K562 (cell line): ENCODE data around the gene ABHD1. TPM values are rescaled to one million over a fixed set of nuclear protein-coding genes. Genes with fewer than 3 reads are reported as not detected.
"Not testable (repeated sequence)": the region's sequence is repeated elsewhere in the genome, so short reads cannot be mapped to it uniquely, and the experiment has no call there.

Source experiments
- ATAC-seq: fragments of 200-7000 bp; cut with Tn5 transposase; 3 replicates; pipeline ENCODE4 v1.9.1; 2020; ENCODE audit warnings: moderate library complexity
- BruUV-seq: library from RNA; stranded (reverse); fragments of 400-500 nt; replicated peaks from 2 replicates; lab custom pipeline; 2021; lab: Mats Ljungman, UMichigan
- CTCF ChIA-PET: fragments of 300-600 bp; formaldehyde crosslinking; extraction: SDS; loops from one replicate; lab custom pipeline; 2021; ENCODE audit warnings: low intra/inter-chr PET ratio; lab: Yijun Ruan, JAX
- POLR2A ChIA-PET: fragments of 300-600, 350-650 bp; sonication (Branson Sonifier 250); formaldehyde crosslinking; extraction: SDS; loops from one replicate; lab custom pipeline; 2021; ENCODE audit warnings: antibody characterized with exemption, inconsistent platforms; lab: Yijun Ruan, JAX
- DNase-seq, 4 experiments: peaks; one replicate each; pipeline versions ENCODE4 v3.0.0 to v3.0.0-alpha.2; 2011 to 2018; ENCODE audit warnings: low spot score in 3 of 4, mixed read lengths in 3 of 4; ENCODE audit errors: extremely low read depth in 1 of 4
- FAIRE-seq: peaks from 2 replicates; lab custom pipeline; 2011; peaks lifted over from hg19 to GRCh38; lab: Jason Lieb, UNC
- H2AFZ ChIP-seq: 2 replicates; pipeline ENCODE4 v1.6.0; 2011; ENCODE audit warnings: low read depth, low read length, control low read depth, inconsistent platforms
- H3K27ac ChIP-seq: fragments of 200-600 bp; 3 replicates; pipeline ENCODE4 v1.8.0; 2011; ENCODE audit warnings: low read depth, mild to moderate bottlenecking, control low read depth, inconsistent platforms, low read length, moderate library complexity, mixed read lengths; ENCODE audit errors: extremely low read depth
- H3K27me3 ChIP-seq, 2 experiments: fragments of 300-600 bp in 1 of 2; 2 replicates in 1 of 2; 3 replicates in 1 of 2; pipeline versions ENCODE4 v1.6.0 to v1.8.0; 2011; ENCODE audit warnings: inconsistent platforms in 2 of 2, low read length in 2 of 2, mild to moderate bottlenecking in 1 of 2, mixed read lengths in 1 of 2, moderate library complexity in 1 of 2; ENCODE audit not compliant: control insufficient read depth in 2 of 2, insufficient read depth in 2 of 2
- H3K36me3 ChIP-seq: fragments of 300-600 bp; 3 replicates; pipeline ENCODE4 v1.8.0; 2011; ENCODE audit warnings: mild to moderate bottlenecking, low read length, inconsistent platforms; ENCODE audit not compliant: control insufficient read depth, insufficient read depth
- H3K4me1 ChIP-seq, 2 experiments: fragments of 200-600 bp in 1 of 2; replicated peaks in 1 of 2; 2 replicates in 1 of 2; 3 replicates in 1 of 2; pipeline versions ENCODE4 v1.5.1 to v1.8.0; 2011; ENCODE audit warnings: inconsistent platforms in 2 of 2, low read length in 2 of 2, mild to moderate bottlenecking in 1 of 2, mixed read lengths in 1 of 2, moderate library complexity in 1 of 2; ENCODE audit not compliant: control insufficient read depth in 2 of 2, insufficient read depth in 2 of 2
- H3K4me2 ChIP-seq: 2 replicates; pipeline ENCODE4 v1.6.1; 2011; ENCODE audit warnings: low read length, control low read depth, inconsistent platforms, mixed read lengths; ENCODE audit not compliant: insufficient read depth
- H3K4me3 ChIP-seq: fragments of 200-600 bp; sonication (generic), shearing (Covaris generic); 2 replicates; pipeline ENCODE4 v1.5.1; 2016; ENCODE audit warnings: control low read depth, inconsistent platforms
- H3K79me2 ChIP-seq: fragments of 200-600 bp; 3 replicates; pipeline ENCODE4 v1.8.0; 2011; ENCODE audit warnings: low read length, inconsistent platforms; ENCODE audit not compliant: control insufficient read depth, insufficient read depth
- H3K9ac ChIP-seq, 2 experiments: 2 replicates each; pipeline versions ENCODE4 v1.6.0 to v1.6.1; 2011; ENCODE audit warnings: low read depth in 2 of 2, low read length in 2 of 2, control low read depth in 1 of 2, inconsistent platforms in 1 of 2, mild to moderate bottlenecking in 1 of 2, mixed read lengths in 1 of 2; ENCODE audit not compliant: insufficient read depth in 1 of 2
- H3K9me1 ChIP-seq: one replicate; pipeline ENCODE4 v1.6.0; 2011; ENCODE audit warnings: inconsistent platforms, mild to moderate bottlenecking, low read length, moderate library complexity; ENCODE audit not compliant: control insufficient read depth, insufficient read depth
- H3K9me3 ChIP-seq: replicated peaks from 2 replicates; pipeline ENCODE4 v1.5.1; 2011; ENCODE audit warnings: low read depth, low read length, inconsistent platforms; ENCODE audit not compliant: control insufficient read depth, insufficient read depth
- H4K20me1 ChIP-seq: replicated peaks from 2 replicates; pipeline ENCODE4 v1.6.1; 2011; ENCODE audit warnings: low read length, inconsistent platforms, mixed read lengths; ENCODE audit not compliant: control insufficient read depth, insufficient read depth
- DPF2 ChIP-seq: fragments of 450-650 bp; IDR thresholded peaks from 2 replicates; pipeline ENCODE4 v1.6.1; 2016
- KLF1 ChIP-seq: fragments of 450-650 bp; IDR thresholded peaks from 2 replicates; pipeline ENCODE4 v1.6.1; 2016; ENCODE audit warnings: missing genetic modification characterization, missing compliant biosample characterization
- MAFF ChIP-seq: IDR thresholded peaks from 2 replicates; pipeline ENCODE4 v1.6.1; 2012; ENCODE audit warnings: low read length, improper control_type of control experiment
- MAFG ChIP-seq: fragments of 450-650 bp; conservative IDR thresholded peaks from 2 replicates; pipeline ENCODE4 v1.6.1; 2016; ENCODE audit warnings: missing genetic modification characterization, missing compliant biosample characterization
- MAFK ChIP-seq: IDR thresholded peaks from 2 replicates; pipeline ENCODE4 v1.6.1; 2011; ENCODE audit warnings: low read length, improper control_type of control experiment
- MLLT1 ChIP-seq, 2 experiments: fragments of 450-650 bp; IDR thresholded peaks; 2 replicates each; pipeline ENCODE4 v1.6.1; 2016
- PKNOX1 ChIP-seq: fragments of 450-650 bp; IDR thresholded peaks from 2 replicates; pipeline ENCODE4 v1.6.1; 2016
- SMARCA5 ChIP-seq: fragments of 450-650 bp; IDR thresholded peaks from 2 replicates; pipeline ENCODE4 v1.6.1; 2016
- TFAP4 ChIP-seq: sonication (generic); formaldehyde crosslinking; IDR thresholded peaks from 2 replicates; pipeline ENCODE4 v1.8.0; 2022; ENCODE audit warnings: missing genetic modification reagents, mild to moderate bottlenecking, moderate library complexity, borderline replicate concordance
- ZNF668 ChIP-seq: fragments of 250-450 bp; sonication (Bioruptor Pico); IDR thresholded peaks from 2 replicates; pipeline ENCODE4 v1.8.0; 2022; ENCODE audit warnings: mild to moderate bottlenecking, inconsistent platforms
- WGBS: fragments of 100-300 bp; shearing (Covaris generic); methylation state at CpG from one replicate; pipeline ENCODE4 v1.1.6; 2016; ENCODE audit warnings: low coverage, mixed read lengths; ENCODE audit not compliant: insufficient coverage; ENCODE audit errors: missing lambda C conversion rate; 5-methylcytosine and 5-hydroxymethylcytosine counted together
- in situ Hi-C: fragments of 300-500 bp; cut with MboI; formaldehyde crosslinking; loops from 4 replicates; pipeline ENCODE4 v1.15.0; 2018; ENCODE audit warnings: inconsistent platforms, mixed read lengths
- intact Hi-C: fragments of 100-400 bp; cut with micrococcal nuclease; formaldehyde crosslinking; loops from 2 replicates; pipeline ENCODE4 v1.14.2; 2022
- polyA plus RNA-seq, 8 experiments: library from polyadenylated mRNA; depleted of rRNA in 4 of 8; stranded (reverse) in 5 of 8; unstranded in 3 of 8; fragments of >200 nt; fragmentation: Nextera tagmentation in 2 of 8; fragmentation: Illumina TruSeq in 1 of 8; extraction: Ambion mirVana in 2 of 8; extraction: Trizol in 1 of 8; gene quantifications; 2 replicates each; pipeline versions ENCODE4 v1.2.1 to v1.2.3, GENCODE V29; 2011 to 2014; ENCODE audit warnings: inconsistent platforms in 1 of 8, missing spikeins in 1 of 8
- total RNA-seq, 7 experiments: library from RNA; depleted of rRNA in 6 of 7; stranded (reverse); fragments of >200 nt in 6 of 7; fragmentation: Illumina TruSeq in 2 of 7; extraction: Trizol in 2 of 7; gene quantifications; 2 replicates each; pipeline versions ENCODE4 v1.2.1 to v1.2.3, GENCODE V29; 2011 to 2021; ENCODE audit warnings: low replicate concordance in 1 of 7

Gene ABHD1
- total and polyA plus RNA-seq, 9 of the 15 experiments (the other 6 are each of a cell fraction or from before 2014, with no cell fraction given), result 0.10 to 0.16 (median 0.11) TPM; not detected in 5

- CTCF ChIA-PET, result not testable (repeated sequence)
These were observed 48.1 kb upstream of the ABHD1 start for GRCh38 chr2:27075566-27075871.

GRCh38 chr2:27076323-27076722 is 47.3 kb upstream of the ABHD1 start:
- Histone ChIP-seq H3K79me2 (peaks cover 2% of the 10 kb centered on the region), H3K9me1 (peaks cover 4% of the 10 kb centered on the region), H3K9me3 (no peaks in the 10 kb centered on the region), H3K27me3 (no peaks in the 10 kb centered on the region), H3K4me3 (no peak overlapping the region), H3K4me1 (peaks cover 54 to 59% of the 10 kb centered on the region in 2 experiments), H3K27ac (peak overlapping the region; percentile 37; the same call in 2 of the 3 replicates), H3K4me2 (peak overlapping the region; percentile 33; the same call in 1 of the 2 replicates), H3K36me3 (no peaks in the 10 kb centered on the region), H2AFZ (peak overlapping the region; percentile 78), H3K9ac (peak overlapping the region; percentile 29 to 61; a peak in 3 of 4 replicates), H4K20me1 (no peaks in the 10 kb centered on the region)
- FAIRE-seq (peak; percentile 89), ATAC-seq (no peak), DNase-seq (peak in 2 of 4 experiments; percentile 60 to 64)
- WGBS, result 50% methylated on average over 3 of the region's 4 CpGs
- CTCF ChIA-PET, result no interaction called here
- intact Hi-C loops, result no loop called here
- in situ Hi-C loops, result no loop called here
- BruUV-seq, result no TSS peak
- POLR2A ChIA-PET, result interaction anchor here (0.6 to 1.4 kb wide), 4 partner anchors 10 to 180 kb away, joined by 3 to 5 read pairs (median 4); partner anchors contain the start of gene KHK
- TF ChIP-seq MAFK (peak; percentile 73), MLLT1 (IDR thresholded peaks at IDR 0.05) (peak in 1 of 2 experiments; percentile 40; a peak in 1 of 4 replicates), PKNOX1 (peak; percentile 54), DPF2 (0 out of 2 replicates have a peak, but pooled peaks have one; percentile 42), ZNF668 (CRISPR knock-in tag) (no peak), MAFG (tag) (peak; percentile 57; the same call in 1 of the 2 replicates), MAFF (peak; percentile 53; the same call in 1 of the 2 replicates)

More at GRCh38 chr2:27075566-27075871, 48.1 kb upstream of the ABHD1 start:
- BruUV-seq, H3K27me3 ChIP-seq, H3K4me2 ChIP-seq, H3K79me2 ChIP-seq, in situ Hi-C loops, FAIRE-seq, H3K9me3 ChIP-seq, H3K9me1 ChIP-seq: not testable (repeated sequence)
- Histone ChIP-seq H2AFZ (peak overlapping the region; percentile 78), H3K27ac (peak overlapping the region; percentile 37; the same call in 1 of the 3 replicates)
- TF ChIP-seq KLF1 (tag) (0 out of 2 replicates have a peak, but pooled peaks have one; percentile 41), SMARCA5 (0 out of 2 replicates have a peak, but pooled peaks have one; percentile 14), TFAP4 (CRISPR knock-in tag) (peak; percentile 8; the same call in 1 of the 2 replicates)
- TF ChIP-seq, all 486 proteins: peak for 3; not testable (repeated sequence) for 483
- H3K4me1 ChIP-seq, result peaks cover 52 to 57% of the 10 kb centered on the region in 2 experiments
- intact Hi-C loops, H3K36me3 ChIP-seq, DNase-seq, H3K4me3 ChIP-seq, ATAC-seq, H4K20me1 ChIP-seq, H3K9ac ChIP-seq: not testable (repeated sequence)
- POLR2A ChIA-PET, result interaction anchor here (1.4 kb wide), 1 partner anchor 10 kb away, joined by 4 read pairs; no protein-coding TSS in a partner anchor
- 73% methylated on average over 5 of the region's 6 CpGs for WGBS
